PC-9 (cell line): ENCODE data around the gene TSPEAR.

Source experiments
- CTCF ChIP-seq: fragments of 200-600 bp; sonication (generic); conservative IDR thresholded peaks from 2 replicates; pipeline ENCODE4 v1.6.1; 2017; ENCODE audit warnings: mixed run types, antibody characterized with exemption, mild to moderate bottlenecking, moderate library complexity
- EZH2 ChIP-seq: fragments of 200-600 bp; sonication (generic); IDR thresholded peaks from 2 replicates; pipeline ENCODE4 v1.8.0; 2017; ENCODE audit warnings: antibody characterized with exemption, low read depth

GRCh38 chr21:44590311-44590721 lies 121.1 kb downstream of the TSPEAR start:
- TF ChIP-seq CTCF (no peak), EZH2 (no peak)
